AG04449 (cell line): ENCODE results near the gene SRMS.
"Not testable (repeated sequence)": the region's sequence is repeated elsewhere in the genome, so short reads cannot be mapped to it uniquely, and the experiment has no call there.

ENCODE experiments used
- CTCF ChIA-PET: fragments of 350-600 bp; formaldehyde crosslinking; extraction: SDS; loops from one replicate; lab custom pipeline; 2021; ENCODE audit warnings: antibody characterized with exemption; lab: Yijun Ruan, JAX
- POLR2A ChIA-PET: fragments of 400-600, 350-600 bp; formaldehyde crosslinking; extraction: SDS; loops from one replicate; lab custom pipeline; 2020; ENCODE audit warnings: antibody characterized with exemption, inconsistent platforms; lab: Yijun Ruan, JAX
- DNase-seq: peaks from one replicate; pipeline ENCODE4 v3.0.0-alpha.2; 2010; ENCODE audit warnings: low read depth, low spot score
- H3K4me3 ChIP-seq: 2 replicates; pipeline ENCODE4 v1.5.1; 2011; ENCODE audit warnings: low read depth, mild to moderate bottlenecking, control low read depth, low read length
- CTCF ChIP-seq: IDR thresholded peaks from one replicate; pipeline ENCODE4 v1.5.1; 2011; ENCODE audit warnings: mild to moderate bottlenecking, moderate library complexity, low read length, control low read depth, inconsistent platforms; ENCODE audit not compliant: insufficient read depth; ENCODE audit errors: missing control alignments

Gene SRMS

GRCh38 chr20:63518946-63519667 is 28.4 kb downstream of the SRMS start:
- POLR2A ChIA-PET = interaction anchor here (0.6 kb wide), 1 partner anchor 227 kb away, joined by 3 read pairs; no protein-coding TSS in a partner anchor
- DNase-seq = no peak
- TF ChIP-seq CTCF = no peak
- peak overlapping the region; percentile 91 for H3K4me3 ChIP-seq
- CTCF ChIA-PET = interaction anchor here (5.0 kb wide), 1 partner anchor 23 kb away, joined by 26 read pairs; no protein-coding TSS in a partner anchor

GRCh38 chr20:63518351-63518861 is 29.1 kb downstream of the SRMS start:
- POLR2A ChIA-PET = no interaction called here
- H3K4me3 ChIP-seq = no peak overlapping the region
- TF ChIP-seq CTCF = no peak
- DNase-seq = no peak
- CTCF ChIA-PET = interaction anchor here (0.8 to 5.0 kb wide), 2 partner anchors 19 to 22 kb away, joined by 4 to 26 read pairs; partner anchors contain the start of gene PTK6

- POLR2A ChIA-PET = no interaction called here
- no peak overlapping the region for H3K4me3 ChIP-seq
- CTCF ChIA-PET = interaction anchor here (0.8 to 5.0 kb wide), 2 partner anchors 20 to 21 kb away, joined by 4 to 26 read pairs; partner anchors contain the start of gene PTK6
- no peak for DNase-seq
- no peak for TF ChIP-seq CTCF
Measured at GRCh38 chr20:63517376-63518309, 29.9 kb downstream of the SRMS start.

- POLR2A ChIA-PET, H3K4me3 ChIP-seq, DNase-seq, CTCF ChIA-PET: not testable (repeated sequence)
Measured at GRCh38 chr20:63514520-63514919, 33.0 kb downstream of the SRMS start.

- ChIA-PET CTCF (interaction anchor here (0.9 kb wide), 1 partner anchor 17 kb away, joined by 3 read pairs; no protein-coding TSS in a partner anchor), POLR2A (interaction anchor here (1.5 kb wide), 1 partner anchor 8 kb away, joined by 3 read pairs; no protein-coding TSS in a partner anchor)
- TF ChIP-seq CTCF = no peak
- DNase-seq = no peak
- no peak overlapping the region for H3K4me3 ChIP-seq
Measured at GRCh38 chr20:63513207-63513606, 34.3 kb downstream of the SRMS start.

- TF ChIP-seq CTCF = no peak
- ChIA-PET CTCF (interaction anchor here (3.3 kb wide), 1 partner anchor 13 kb away, joined by 26 read pairs; no protein-coding TSS in a partner anchor), POLR2A (no interaction called here)
- no peak for DNase-seq
- H3K4me3 ChIP-seq = no peak overlapping the region
Measured at GRCh38 chr20:63509088-63509564, 38.4 kb downstream of the SRMS start.
